ENCODE results near the gene SLC48A1. TPM values are rescaled to one million over a fixed set of nuclear protein-coding genes. Genes with fewer than 3 reads are reported as not detected.

Gene SLC48A1
- total RNA-seq, 1 donor from 2014 or later: 19.7 TPM

DNA sequence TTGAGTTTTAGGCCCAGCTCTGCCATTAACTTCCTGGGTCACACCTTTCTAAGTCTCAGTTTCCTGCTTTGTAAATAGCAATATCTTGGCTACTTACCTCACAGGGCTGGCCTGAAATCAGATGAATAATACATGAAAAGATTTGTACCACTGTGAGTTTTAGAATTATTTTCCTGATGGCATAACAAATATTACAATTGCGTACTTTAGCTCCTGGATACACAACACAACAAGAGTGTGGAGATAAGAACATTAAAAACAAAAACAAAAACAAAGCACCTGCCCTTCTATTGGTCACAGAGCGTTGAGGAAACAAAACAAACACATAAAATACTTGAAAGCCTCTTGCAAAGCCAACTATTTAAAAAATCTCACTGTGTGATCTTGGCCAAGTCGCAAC lies 51.6 kb downstream of the SLC48A1 start:
- Mint-ChIP-seq H3K4me3 (no peak overlapping the region), H3K4me1 (ENCODE audit: unreplicated experiment) (peaks cover 56% of the 10 kb centered on the region), H3K27me3 (no peaks in the 10 kb centered on the region), H3K36me3 (no peaks in the 10 kb centered on the region), H3K27ac (peak overlapping the region; percentile 31), H3K9me3 (no peaks in the 10 kb centered on the region)
- TF ChIP-seq, protein P1, sequence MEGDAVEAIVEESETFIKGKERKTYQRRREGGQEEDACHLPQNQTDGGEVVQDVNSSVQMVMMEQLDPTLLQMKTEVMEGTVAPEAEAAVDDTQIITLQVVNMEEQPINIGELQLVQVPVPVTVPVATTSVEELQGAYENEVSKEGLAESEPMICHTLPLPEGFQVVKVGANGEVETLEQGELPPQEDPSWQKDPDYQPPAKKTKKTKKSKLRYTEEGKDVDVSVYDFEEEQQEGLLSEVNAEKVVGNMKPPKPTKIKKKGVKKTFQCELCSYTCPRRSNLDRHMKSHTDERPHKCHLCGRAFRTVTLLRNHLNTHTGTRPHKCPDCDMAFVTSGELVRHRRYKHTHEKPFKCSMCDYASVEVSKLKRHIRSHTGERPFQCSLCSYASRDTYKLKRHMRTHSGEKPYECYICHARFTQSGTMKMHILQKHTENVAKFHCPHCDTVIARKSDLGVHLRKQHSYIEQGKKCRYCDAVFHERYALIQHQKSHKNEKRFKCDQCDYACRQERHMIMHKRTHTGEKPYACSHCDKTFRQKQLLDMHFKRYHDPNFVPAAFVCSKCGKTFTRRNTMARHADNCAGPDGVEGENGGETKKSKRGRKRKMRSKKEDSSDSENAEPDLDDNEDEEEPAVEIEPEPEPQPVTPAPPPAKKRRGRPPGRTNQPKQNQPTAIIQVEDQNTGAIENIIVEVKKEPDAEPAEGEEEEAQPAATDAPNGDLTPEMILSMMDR (conservative IDR thresholded peaks at IDR 0.05): no peak
- no peak for DNase-seq (ENCODE audit: extremely low spot score, unreplicated experiment)

DNA sequence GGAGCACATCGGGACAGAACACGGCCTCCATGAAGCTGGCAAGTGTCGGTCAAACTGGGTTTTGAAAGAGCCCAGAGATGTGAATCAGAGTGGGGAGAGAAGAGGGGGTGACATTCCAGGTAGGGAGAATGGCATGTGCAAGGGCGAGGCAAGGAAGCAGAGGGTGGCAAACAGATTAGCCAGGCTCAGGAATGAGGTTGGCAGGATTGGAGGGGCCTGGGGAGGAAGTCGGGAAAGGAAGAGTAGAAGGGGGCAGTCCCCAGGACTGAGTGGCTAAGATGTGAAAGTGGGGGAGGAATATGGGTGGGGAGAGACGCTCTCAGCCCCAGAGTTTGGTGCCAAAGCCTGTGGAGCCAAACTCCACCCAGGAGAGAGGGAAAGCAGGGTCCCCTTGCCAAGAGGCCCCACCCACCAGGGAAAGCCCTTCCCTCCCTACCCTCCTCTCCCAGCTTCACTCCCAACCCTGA lies 52.2 kb downstream of the SLC48A1 start:
- Mint-ChIP-seq H3K4me1 (ENCODE audit: unreplicated experiment) (peaks cover 55% of the 10 kb centered on the region), H3K9me3 (no peaks in the 10 kb centered on the region), H3K27ac (no peak overlapping the region), H3K27me3 (no peaks in the 10 kb centered on the region), H3K4me3 (no peak overlapping the region), H3K36me3 (no peaks in the 10 kb centered on the region)
- TF ChIP-seq, protein P1 (conservative IDR thresholded peaks at IDR 0.05): no peak
- DNase-seq (ENCODE audit: extremely low spot score, unreplicated experiment): no peak

DNA sequence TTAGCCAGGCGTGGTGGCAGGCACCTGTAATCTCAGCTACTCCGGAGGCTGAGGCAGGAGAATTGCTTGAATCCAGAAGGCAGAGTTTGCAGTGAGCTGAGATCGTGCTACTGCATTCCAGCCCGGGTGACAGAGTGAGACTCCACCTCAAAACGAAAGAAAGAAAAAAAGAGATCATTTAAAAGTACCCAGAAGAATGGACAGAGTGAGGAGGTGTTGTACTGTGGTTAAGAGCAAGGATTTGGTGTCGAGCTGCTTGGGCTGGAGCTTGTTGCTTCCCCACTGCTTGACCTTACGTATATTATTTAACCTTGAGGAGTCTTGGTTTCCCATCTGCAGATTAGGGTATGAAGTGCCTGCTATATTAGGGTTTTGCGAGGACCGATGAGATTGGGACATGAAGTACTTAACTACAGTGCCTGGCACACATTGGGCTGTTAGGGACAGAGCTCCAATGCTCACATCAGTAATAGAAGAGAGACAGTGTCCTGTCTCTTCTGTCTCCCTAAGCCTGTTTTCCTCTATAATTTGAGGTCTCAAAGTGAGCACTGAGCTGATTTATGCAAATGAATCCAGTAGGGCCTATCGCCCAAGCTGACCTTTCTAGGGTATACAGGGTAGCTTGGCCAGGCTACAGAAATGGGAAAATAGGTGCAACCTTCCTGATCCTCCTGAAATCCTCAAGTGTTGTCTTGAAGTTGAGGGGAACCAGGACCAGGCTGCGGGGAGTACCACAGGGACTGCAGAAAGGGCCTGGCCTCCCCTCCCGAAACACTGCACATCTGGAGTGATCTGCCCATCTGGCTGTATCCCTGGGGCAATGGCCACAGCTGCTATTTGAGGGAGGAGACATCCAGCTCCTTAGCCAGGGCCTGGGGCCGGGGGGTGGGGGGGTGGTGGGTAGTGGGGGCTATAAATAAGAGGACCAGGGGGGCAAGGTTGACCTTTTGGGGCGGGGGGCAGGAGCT lies 55.3 kb downstream of the SLC48A1 start:
- no peaks in the 10 kb centered on the region for H3K9me3 Mint-ChIP-seq
- H3K27ac Mint-ChIP-seq: peak overlapping the region; percentile 80
- no peak for DNase-seq (ENCODE audit: extremely low spot score, unreplicated experiment)
- H3K36me3 Mint-ChIP-seq: no peaks in the 10 kb centered on the region
- peak overlapping the region; percentile 36 for H3K4me3 Mint-ChIP-seq
- TF ChIP-seq, protein P1 (conservative IDR thresholded peaks at IDR 0.05): no peak
- peaks cover 26% of the 10 kb centered on the region for H3K4me1 Mint-ChIP-seq (ENCODE audit: unreplicated experiment)
- H3K27me3 Mint-ChIP-seq: no peaks in the 10 kb centered on the region

DNA sequence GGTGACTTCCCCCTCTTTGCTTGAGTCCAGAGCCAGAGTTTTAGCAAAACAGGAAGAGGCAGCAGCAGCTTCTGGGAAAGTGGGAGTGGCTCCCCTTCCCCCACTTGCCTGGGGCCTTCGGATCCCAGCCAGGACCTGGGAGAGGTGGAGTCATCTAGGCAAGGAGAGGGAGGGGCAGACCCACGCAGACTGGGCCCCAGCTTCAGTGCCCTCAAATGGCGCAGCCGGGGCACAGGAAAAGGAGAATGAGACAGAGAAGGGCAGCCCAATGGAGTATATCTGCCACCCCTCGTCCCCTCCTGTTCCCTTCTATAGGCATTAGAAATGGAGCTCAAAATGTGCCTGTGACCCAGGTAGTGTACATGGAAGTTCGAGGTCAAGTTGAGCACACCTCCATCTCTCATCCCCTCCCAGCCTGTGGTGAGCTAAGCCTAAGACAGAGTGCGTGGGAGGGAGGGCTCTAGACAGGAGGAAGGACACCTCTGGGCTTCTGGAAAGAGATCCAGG lies 56.0 kb downstream of the SLC48A1 start:
- TF ChIP-seq, protein P1 (conservative IDR thresholded peaks at IDR 0.05): no peak
- H3K4me1 Mint-ChIP-seq (ENCODE audit: unreplicated experiment): peaks cover 26% of the 10 kb centered on the region
- peak overlapping the region; percentile 80 for H3K27ac Mint-ChIP-seq
- H3K9me3 Mint-ChIP-seq: no peaks in the 10 kb centered on the region
- H3K27me3 Mint-ChIP-seq: no peaks in the 10 kb centered on the region
- peak overlapping the region; percentile 36 for H3K4me3 Mint-ChIP-seq
- DNase-seq (ENCODE audit: extremely low spot score, unreplicated experiment): no peak
- no peaks in the 10 kb centered on the region for H3K36me3 Mint-ChIP-seq

DNA sequence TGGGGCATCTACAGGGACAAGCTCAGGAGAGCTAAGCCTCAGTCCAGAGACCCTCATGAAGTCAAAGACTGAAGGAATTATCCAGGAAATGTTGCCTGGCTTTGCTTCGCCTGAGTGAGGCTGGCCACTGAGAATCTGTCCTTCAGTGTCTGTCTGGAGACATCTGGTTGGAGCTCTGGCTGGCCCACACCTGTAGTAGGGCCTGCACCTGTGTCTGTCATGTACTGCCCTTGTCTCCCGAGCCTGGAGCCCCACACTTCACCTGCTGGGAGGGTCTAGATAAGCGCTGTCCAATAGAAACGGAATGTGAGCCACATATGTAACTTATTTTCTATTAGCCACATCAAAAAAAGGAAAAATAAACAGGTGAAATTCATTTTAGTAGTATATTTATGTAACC lies 56.5 kb downstream of the SLC48A1 start:
- peak overlapping the region; percentile 80 for H3K27ac Mint-ChIP-seq
- TF ChIP-seq, protein P1 (conservative IDR thresholded peaks at IDR 0.05): no peak
- peak overlapping the region; percentile 36 for H3K4me3 Mint-ChIP-seq
- peaks cover 26% of the 10 kb centered on the region for H3K4me1 Mint-ChIP-seq (ENCODE audit: unreplicated experiment)
- no peaks in the 10 kb centered on the region for H3K36me3 Mint-ChIP-seq
- no peak for DNase-seq (ENCODE audit: extremely low spot score, unreplicated experiment)
- H3K27me3 Mint-ChIP-seq: no peaks in the 10 kb centered on the region
- H3K9me3 Mint-ChIP-seq: no peaks in the 10 kb centered on the region

Other genes starting within 250 kb of the SLC48A1 start
- gene RPAP3, start 67.2 kb upstream of the SLC48A1 start, total RNA-seq (ENCODE audit: low replicate concordance): 31.7 and 39.9 TPM in 2 replicates
- gene ENDOU, start 47.7 kb upstream of the SLC48A1 start, total RNA-seq (ENCODE audit: low replicate concordance): 3.7 and 18.9 TPM in 2 replicates
- 3.7 and 4.9 TPM in 2 replicates for gene RAPGEF3, start 14.4 kb upstream of the SLC48A1 start, total RNA-seq (ENCODE audit: low replicate concordance)
- 71.5 and 76.1 TPM in 2 replicates for gene HDAC7, start 46.7 kb downstream of the SLC48A1 start, total RNA-seq (ENCODE audit: low replicate concordance)
- 0.77 and 1.5 TPM in 2 replicates for gene VDR, start 131.8 kb downstream of the SLC48A1 start, total RNA-seq (ENCODE audit: low replicate concordance)
- 76.7 and 77.1 TPM in 2 replicates for gene TMEM106C, start 190.4 kb downstream of the SLC48A1 start, total RNA-seq (ENCODE audit: low replicate concordance)
- gene COL2A1, start 231.2 kb downstream of the SLC48A1 start, total RNA-seq (ENCODE audit: low replicate concordance): 195 and 227 TPM in 2 replicates